CD14-positive monocyte (primary cell): ENCODE measurements around the gene CD247. TPM values are rescaled to one million over a fixed set of nuclear protein-coding genes. Genes with fewer than 3 reads are reported as not detected.
A peak's percentile ranks its signal among the peaks of the same experiment; 100 is the strongest.

ENCODE experiments used
- DNase-seq, 3 donors: peaks; one replicate each; pipeline ENCODE4 v3.0.0-alpha.2; 2011 to 2022
- H2AFZ ChIP-seq: 2 replicates; pipeline ENCODE4 v1.6.0; 2012; ENCODE audit warnings: mild to moderate bottlenecking, low read depth, low read length, inconsistent platforms; ENCODE audit not compliant: insufficient read depth, poor library complexity, severe bottlenecking
- H3K27ac ChIP-seq, 2 donors: 1 replicate in 1 of 2; 2 replicates in 1 of 2; pipeline ENCODE4 v1.5.1; 2012 to 2013; ENCODE audit warnings: low read length in 2 of 2, control low read depth in 1 of 2, inconsistent platforms in 1 of 2, low read depth in 1 of 2, mild to moderate bottlenecking in 1 of 2
- H3K27me3 ChIP-seq, 2 donors: one replicate each; pipeline versions ENCODE4 v1.6.0 to v1.6.1; 2011 to 2013; ENCODE audit warnings: low read length in 2 of 2; ENCODE audit not compliant: control insufficient read depth in 2 of 2, insufficient read depth in 2 of 2
- H3K36me3 ChIP-seq, 2 donors: replicated peaks in 1 of 2; 1 replicate in 1 of 2; 2 replicates in 1 of 2; pipeline versions ENCODE4 v1.5.1 to v1.6.1; 2012 to 2013; ENCODE audit warnings: low read length in 2 of 2, control low read depth in 1 of 2, inconsistent platforms in 1 of 2, mild to moderate bottlenecking in 1 of 2; ENCODE audit not compliant: insufficient read depth in 2 of 2, control insufficient read depth in 1 of 2
- H3K4me1 ChIP-seq, 2 donors: 1 replicate in 1 of 2; 2 replicates in 1 of 2; pipeline versions ENCODE4 v1.5.1 to v1.6.1; 2012 to 2013; ENCODE audit warnings: low read length in 2 of 2, control low read depth in 1 of 2, inconsistent platforms in 1 of 2, mild to moderate bottlenecking in 1 of 2, moderate library complexity in 1 of 2; ENCODE audit not compliant: insufficient read depth in 2 of 2, control insufficient read depth in 1 of 2
- H3K4me2 ChIP-seq: replicated peaks from 2 replicates; pipeline ENCODE3; 2012; ENCODE audit warnings: low read length, moderate library complexity, mild to moderate bottlenecking; ENCODE audit not compliant: poor library complexity, severe bottlenecking; ENCODE audit errors: extremely low read depth
- H3K4me3 ChIP-seq, 3 experiments: fragments of 200-600 bp in 1 of 3; sonication (generic) in 1 of 3; replicated peaks in 1 of 3; 1 replicate in 2 of 3; 2 replicates in 1 of 3; pipeline ENCODE4 v1.5.1; 2011 to 2013; ENCODE audit warnings: low read length in 3 of 3, mild to moderate bottlenecking in 3 of 3, control low read depth in 2 of 3, low read depth in 2 of 3, inconsistent platforms in 1 of 3, moderate library complexity in 1 of 3
- H3K79me2 ChIP-seq: 2 replicates; pipeline ENCODE4 v1.6.0; 2012; ENCODE audit warnings: mild to moderate bottlenecking, control low read depth, inconsistent platforms, low read length, moderate library complexity; ENCODE audit not compliant: insufficient read depth
- H3K9ac ChIP-seq: 2 replicates; pipeline ENCODE4 v1.6.0; 2017; ENCODE audit warnings: low read length, mild to moderate bottlenecking; ENCODE audit not compliant: insufficient read depth, poor library complexity, severe bottlenecking
- H3K9me3 ChIP-seq, 2 donors: replicated peaks in 1 of 2; 1 replicate in 1 of 2; 2 replicates in 1 of 2; pipeline versions ENCODE4 v1.5.1 to v1.6.1; 2012 to 2013; ENCODE audit warnings: low read length in 2 of 2, control low read depth in 1 of 2; ENCODE audit not compliant: control insufficient read depth in 1 of 2, insufficient read depth in 1 of 2
- H4K20me1 ChIP-seq: 2 replicates; pipeline ENCODE4 v1.6.0; 2012; ENCODE audit warnings: mild to moderate bottlenecking, low read length, control low read depth, moderate library complexity; ENCODE audit not compliant: insufficient read depth
- H3K27ac Mint-ChIP-seq, 7 donors: one replicate each; pipeline ENCODE4 v1.8.0; 2020; ENCODE audit warnings: mild to moderate bottlenecking in 7 of 7, mixed read lengths in 7 of 7, moderate library complexity in 6 of 7, inconsistent platforms in 2 of 7
- H3K27me3 Mint-ChIP-seq, 3 donors: one replicate each; pipeline ENCODE4 v1.8.0; 2021 to 2022; ENCODE audit warnings: low read depth in 3 of 3, mild to moderate bottlenecking in 3 of 3, mixed read lengths in 3 of 3, moderate library complexity in 3 of 3, inconsistent platforms in 1 of 3
- H3K36me3 Mint-ChIP-seq, 2 donors: one replicate each; pipeline ENCODE4 v1.8.0; 2020; ENCODE audit warnings: mixed read lengths in 2 of 2, inconsistent platforms in 1 of 2, mild to moderate bottlenecking in 1 of 2
- H3K4me1 Mint-ChIP-seq: one replicate; pipeline ENCODE4 v1.8.0; 2020; ENCODE audit warnings: mild to moderate bottlenecking, mixed read lengths
- H3K4me3 Mint-ChIP-seq, 2 donors: one replicate each; pipeline ENCODE4 v1.8.0; 2020; ENCODE audit warnings: mild to moderate bottlenecking in 2 of 2, mixed read lengths in 2 of 2, moderate library complexity in 1 of 2
- H3K9me3 Mint-ChIP-seq, 7 donors: one replicate each; pipeline ENCODE4 v1.8.0; 2020 to 2022; ENCODE audit warnings: mixed read lengths in 7 of 7, mild to moderate bottlenecking in 6 of 7, moderate library complexity in 6 of 7, inconsistent platforms in 2 of 7
- WGBS: methylation state at CpG from one replicate; pipeline ENCODE4 v1.1.5; 2013; ENCODE audit warnings: missing lambda C conversion rate; ENCODE audit not compliant: insufficient coverage; 5-methylcytosine and 5-hydroxymethylcytosine counted together
- intact Hi-C, 2 donors: fragments of 100-400 bp; cut with micrococcal nuclease; formaldehyde crosslinking; loops; one replicate each; pipeline versions ENCODE4 v1.15.0 to v1.15.1; 2023
- polyA plus RNA-seq, 3 donors: library from polyadenylated mRNA; depleted of rRNA in 1 of 3; unstranded in 2 of 3; stranded (reverse) in 1 of 3; fragments of 300-500 nt in 2 of 3; fragments of >200 nt in 1 of 3; fragmentation: Illumina TruSeq in 2 of 3; gene quantifications; 1 replicate in 2 of 3; 2 replicates in 1 of 3; pipeline ENCODE4 v1.2.3, GENCODE V29; 2012 to 2021
- TF ChIP-seq, protein P1 (sequence below): fragments of 200-600 bp; IDR thresholded peaks from one replicate; pipeline ENCODE4 v1.8.0; 2022; ENCODE audit warnings: antibody characterized with exemption, mild to moderate bottlenecking

The CD247 gene
- polyA plus RNA-seq, 3 donors: 0.29 to 1.8 (median 1.6) TPM

GRCh38 chr1:167520711-167521206, 2.4 kb upstream of the CD247 start:
- intact Hi-C loops: no loop called here
- TF ChIP-seq, protein P1, sequence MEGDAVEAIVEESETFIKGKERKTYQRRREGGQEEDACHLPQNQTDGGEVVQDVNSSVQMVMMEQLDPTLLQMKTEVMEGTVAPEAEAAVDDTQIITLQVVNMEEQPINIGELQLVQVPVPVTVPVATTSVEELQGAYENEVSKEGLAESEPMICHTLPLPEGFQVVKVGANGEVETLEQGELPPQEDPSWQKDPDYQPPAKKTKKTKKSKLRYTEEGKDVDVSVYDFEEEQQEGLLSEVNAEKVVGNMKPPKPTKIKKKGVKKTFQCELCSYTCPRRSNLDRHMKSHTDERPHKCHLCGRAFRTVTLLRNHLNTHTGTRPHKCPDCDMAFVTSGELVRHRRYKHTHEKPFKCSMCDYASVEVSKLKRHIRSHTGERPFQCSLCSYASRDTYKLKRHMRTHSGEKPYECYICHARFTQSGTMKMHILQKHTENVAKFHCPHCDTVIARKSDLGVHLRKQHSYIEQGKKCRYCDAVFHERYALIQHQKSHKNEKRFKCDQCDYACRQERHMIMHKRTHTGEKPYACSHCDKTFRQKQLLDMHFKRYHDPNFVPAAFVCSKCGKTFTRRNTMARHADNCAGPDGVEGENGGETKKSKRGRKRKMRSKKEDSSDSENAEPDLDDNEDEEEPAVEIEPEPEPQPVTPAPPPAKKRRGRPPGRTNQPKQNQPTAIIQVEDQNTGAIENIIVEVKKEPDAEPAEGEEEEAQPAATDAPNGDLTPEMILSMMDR: no peak
- no peak for DNase-seq
- Histone ChIP-seq H3K4me2 (no peak overlapping the region), H3K79me2 (no peaks in the 10 kb centered on the region), H3K36me3 (no peaks in the 10 kb centered on the region), H3K4me3 (no peak overlapping the region), H2AFZ (no peak overlapping the region), H3K9ac (no peak overlapping the region), H3K27ac (no peak overlapping the region), H3K27me3 (no peaks in the 10 kb centered on the region), H3K9me3 (no peaks in the 10 kb centered on the region), H3K4me1 (no peaks in the 10 kb centered on the region), H4K20me1 (no peaks in the 10 kb centered on the region)
- no peaks in the 10 kb centered on the region for H3K4me1 Mint-ChIP-seq
- H3K36me3 Mint-ChIP-seq: no peaks in the 10 kb centered on the region
- H3K27ac Mint-ChIP-seq: peak overlapping the region in 1 of 7 donors; percentile 26
- no peaks in the 10 kb centered on the region for H3K9me3 Mint-ChIP-seq
- H3K27me3 Mint-ChIP-seq: peaks cover 0 to 2% (median 0%) of the 10 kb centered on the region in 3 donors
- H3K4me3 Mint-ChIP-seq: no peak overlapping the region

DNA sequence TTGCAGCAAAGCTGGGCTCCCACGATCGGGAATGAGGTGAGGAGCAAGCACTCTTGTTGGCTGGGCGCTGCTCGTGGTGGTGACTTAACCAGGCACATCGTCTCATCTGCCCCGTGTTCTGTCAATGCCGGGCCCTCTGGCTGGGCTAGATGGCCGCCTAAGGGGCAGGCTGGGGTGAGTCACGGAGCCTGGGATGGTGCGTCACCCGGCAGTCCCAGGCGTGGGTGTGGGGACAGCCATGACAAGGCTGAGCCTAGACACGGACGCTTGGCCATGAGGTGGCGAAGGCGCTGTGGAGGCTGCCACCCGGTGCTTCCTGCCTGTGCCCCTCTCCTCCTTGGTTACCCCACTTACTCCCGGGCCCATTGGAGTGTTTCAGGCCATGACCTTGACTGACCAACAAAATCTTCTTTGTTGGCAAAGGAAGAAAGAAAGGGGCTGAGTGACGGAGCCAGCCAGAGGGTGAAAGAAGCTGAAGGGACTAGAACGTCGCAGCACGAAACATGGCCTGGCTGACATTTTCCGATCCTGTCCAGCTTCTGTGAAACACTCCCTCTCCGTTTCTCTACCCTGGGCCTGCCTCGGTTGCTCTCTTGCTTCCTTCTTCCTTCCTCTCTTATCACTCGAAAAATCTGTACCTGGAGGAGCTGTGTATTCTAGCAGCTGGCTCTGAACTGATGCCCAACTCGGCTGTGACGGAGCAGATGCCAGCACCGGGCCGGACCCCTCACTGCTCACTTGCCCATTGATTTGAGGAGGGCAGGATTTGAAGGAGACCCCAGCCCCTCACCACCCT, 596 bp downstream of the CD247 start:
- no peak for DNase-seq
- Histone ChIP-seq H3K4me3 (no peak overlapping the region), H3K4me2 (no peak overlapping the region), H3K9ac (no peak overlapping the region), H3K36me3 (no peaks in the 10 kb centered on the region), H3K27ac (no peak overlapping the region), H3K9me3 (no peaks in the 10 kb centered on the region), H3K27me3 (no peaks in the 10 kb centered on the region), H3K4me1 (no peaks in the 10 kb centered on the region), H4K20me1 (no peaks in the 10 kb centered on the region), H3K79me2 (no peaks in the 10 kb centered on the region), H2AFZ (no peak overlapping the region)
- intact Hi-C loops: no loop called here
- no peaks in the 10 kb centered on the region for H3K9me3 Mint-ChIP-seq
- H3K27ac Mint-ChIP-seq: peak overlapping the region in 1 of 7 donors; percentile 77
- H3K4me1 Mint-ChIP-seq: no peaks in the 10 kb centered on the region
- WGBS: 96% methylated on average over 18 of the region's 30 CpGs
- H3K36me3 Mint-ChIP-seq: no peaks in the 10 kb centered on the region
- TF ChIP-seq, protein P1: no peak
- peaks cover 0 to 2% (median 0%) of the 10 kb centered on the region in 3 donors for H3K27me3 Mint-ChIP-seq
- H3K4me3 Mint-ChIP-seq: peak overlapping the region in 1 of 2 donors; percentile 62
